ENCODE data around the gene ETV4.
A peak's percentile ranks its signal among the peaks of the same experiment; 100 is the strongest.

The ETV4 gene

DNA sequence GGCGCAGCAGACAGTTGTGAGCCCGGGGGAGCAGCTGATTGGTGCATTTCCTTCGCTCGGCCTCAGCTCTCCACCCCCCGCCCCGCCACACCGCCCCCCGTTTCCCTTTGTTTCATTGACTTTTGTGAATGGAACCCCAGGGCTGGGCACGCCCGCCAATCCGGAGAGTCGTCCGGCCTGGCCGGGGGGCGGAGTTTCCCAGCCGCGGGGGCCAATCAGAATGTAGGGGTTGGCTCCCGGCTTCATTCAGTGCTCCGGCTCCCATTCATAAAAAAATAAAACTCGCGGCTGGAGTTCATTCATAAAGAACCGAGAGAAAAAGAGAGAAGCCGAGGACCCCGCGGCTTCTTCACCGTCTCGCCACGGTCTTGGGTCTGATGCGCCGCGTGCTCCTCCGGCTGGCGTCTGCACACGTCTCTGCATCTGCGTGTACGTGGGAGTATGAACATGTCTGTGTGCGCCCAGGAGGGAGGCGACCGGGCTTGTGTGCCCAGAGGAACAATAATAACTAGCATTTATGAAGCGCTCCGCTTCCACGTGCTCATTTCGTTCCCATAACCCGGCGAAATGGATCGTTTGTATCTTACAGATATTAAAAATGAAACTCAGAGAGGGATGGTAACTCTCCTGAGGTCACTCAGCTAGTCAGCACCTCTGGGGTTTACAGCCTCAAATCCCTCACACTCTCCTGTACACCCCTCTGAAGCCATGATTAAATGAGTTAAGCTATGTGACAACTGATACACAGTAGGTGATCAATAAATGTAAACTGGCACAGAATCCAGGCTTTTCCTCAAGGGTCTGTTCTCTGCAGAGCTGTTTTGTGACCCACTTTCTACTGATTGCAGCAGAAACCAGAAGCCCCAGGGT is at the start of gene ETV4:
Gene ETV4 (minus strand): TSS at position 22 of the 870 bp plus-strand sequence. CDS start 723 bp downstream, outside the sequence.
- DNase-seq (ENCODE audit: low read depth in 2 of 2) = peak; percentile 80 to 85

DNA sequence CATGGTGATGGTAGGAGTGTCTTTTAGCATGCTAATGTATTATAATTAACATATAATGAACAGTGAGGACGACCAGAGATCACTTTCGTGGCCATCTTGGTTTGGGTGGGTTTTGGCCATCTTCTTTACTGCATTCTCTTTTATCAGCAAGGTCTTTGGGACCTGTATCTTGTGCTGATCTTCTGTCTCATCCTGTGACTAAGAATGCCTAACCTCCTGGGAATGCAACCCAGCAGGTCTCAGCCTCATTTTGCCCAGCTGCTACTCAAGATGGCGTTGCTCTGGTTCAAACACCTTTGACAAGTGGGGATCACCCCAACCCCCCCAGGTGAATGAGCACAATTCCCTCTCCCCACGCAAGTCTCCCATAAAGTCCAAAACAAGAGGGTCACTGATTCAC is 49.3 kb upstream of the ETV4 start:
- no peak for DNase-seq (ENCODE audit: low read depth in 2 of 2)

DNA sequence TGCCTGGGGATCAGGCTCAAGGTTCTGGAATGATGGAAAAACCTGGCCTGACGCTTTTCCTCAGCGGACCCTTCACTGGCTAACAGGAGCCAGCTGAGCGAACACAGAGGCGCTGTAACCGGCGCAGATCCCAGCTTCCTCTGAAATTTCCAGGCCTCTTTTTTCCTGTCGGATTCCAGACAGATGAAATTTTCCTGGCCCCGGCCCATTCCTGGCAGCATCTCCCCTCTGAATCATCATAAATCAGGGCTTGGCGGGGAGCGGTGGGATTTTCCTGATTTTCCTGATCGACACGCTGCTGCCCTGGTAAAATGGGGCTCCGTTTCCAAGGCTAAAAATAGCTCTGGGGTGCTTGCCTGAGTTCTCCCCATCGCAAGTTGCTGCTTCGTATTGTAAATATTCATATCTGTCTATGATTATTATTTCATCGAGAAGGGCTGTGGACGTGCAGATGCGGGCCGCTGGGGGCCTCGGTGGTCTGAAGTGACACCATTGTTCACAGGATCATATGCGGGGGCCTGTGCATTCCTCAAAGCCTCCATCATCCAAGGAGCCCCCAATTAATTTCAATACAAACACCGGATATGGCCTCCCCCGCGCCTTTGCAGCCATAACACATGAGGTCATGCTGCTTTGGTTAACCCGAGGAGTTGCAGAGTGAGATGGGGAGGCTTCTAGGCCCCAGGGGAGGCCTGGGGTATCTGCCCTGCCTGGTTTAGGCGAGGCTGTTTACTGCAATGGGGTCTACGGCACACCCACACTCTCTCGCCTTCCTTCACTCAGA is 45.8 kb upstream of the ETV4 start:
- no peak for DNase-seq (ENCODE audit: low read depth in 2 of 2)

DNA sequence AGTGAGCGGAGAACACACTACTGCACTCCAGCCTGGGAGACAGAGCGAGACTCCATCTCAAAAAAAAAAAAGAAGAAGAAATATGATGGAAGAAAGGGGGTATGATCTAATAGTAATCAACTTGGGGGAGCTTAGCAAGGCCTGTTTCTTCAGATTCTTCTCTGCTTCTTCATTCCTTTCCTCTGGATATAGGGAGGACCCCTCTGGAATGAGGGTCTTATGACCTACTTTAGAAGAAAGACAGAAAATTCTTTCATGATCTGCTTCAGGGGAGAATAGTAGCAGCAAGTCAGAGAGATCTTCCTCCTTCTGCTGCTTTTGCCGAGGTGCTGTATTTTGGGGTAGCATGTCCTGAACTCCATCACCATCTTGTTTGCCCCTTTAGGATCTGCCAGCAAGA is 44.9 kb upstream of the ETV4 start:
- DNase-seq (ENCODE audit: low read depth in 2 of 2) = no peak

DNA sequence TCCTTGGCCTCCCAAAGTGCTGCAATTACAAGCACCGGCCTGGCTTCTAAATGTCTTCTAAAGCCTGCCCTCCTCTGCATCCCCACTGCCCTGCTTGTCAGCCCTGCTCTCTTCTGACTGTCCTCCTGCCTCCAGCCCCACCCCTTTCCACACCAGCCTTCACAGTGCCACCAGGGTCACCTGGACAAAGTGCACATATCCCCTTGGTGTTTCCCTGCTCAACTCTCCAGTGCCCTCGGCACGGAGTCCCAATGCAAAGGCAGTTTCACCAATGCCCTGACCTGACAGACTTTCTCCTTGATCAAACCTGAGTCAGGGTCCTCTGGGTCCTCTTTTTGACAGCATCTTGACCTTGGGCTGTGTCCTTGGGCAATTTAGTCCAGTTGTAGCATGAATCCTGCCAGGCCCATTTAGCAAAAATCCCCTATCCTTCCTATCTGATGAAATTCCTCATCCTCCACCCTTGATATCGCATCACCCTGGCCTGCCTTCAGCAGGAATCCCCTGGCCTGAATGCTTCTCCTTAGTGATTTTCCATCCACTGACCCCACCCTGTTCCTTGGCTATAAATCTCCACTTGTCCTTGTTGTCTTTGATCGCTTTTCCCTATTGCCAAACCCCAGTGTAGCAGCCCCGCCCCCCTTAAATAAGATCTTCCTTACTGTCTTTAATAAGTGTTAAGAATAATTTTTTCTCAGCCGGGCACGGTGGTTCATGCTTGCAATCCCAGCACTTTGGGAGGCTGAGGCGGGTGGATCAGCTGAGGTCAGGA is 42.7 kb upstream of the ETV4 start:
- DNase-seq (ENCODE audit: low read depth in 2 of 2) = no peak

DNA sequence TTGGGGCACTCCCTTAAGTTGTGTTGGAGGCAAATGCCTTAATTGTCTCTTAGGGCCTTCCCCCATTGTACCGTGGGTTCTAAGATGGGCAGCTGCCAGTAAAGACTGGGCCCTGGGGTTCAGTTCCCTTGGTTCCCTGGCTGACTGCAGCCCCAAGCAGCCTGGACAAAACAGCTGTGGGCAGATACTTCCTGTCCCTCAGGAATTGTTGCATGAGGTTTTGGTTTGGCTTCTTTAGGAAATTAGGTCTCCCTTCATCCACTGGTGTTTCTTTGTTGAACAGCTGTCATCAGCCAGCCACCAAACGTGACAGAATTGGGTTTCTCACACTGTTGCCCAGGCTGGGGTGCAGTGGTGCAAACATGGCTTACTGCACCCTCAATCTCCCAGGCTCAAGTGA is 42.0 kb upstream of the ETV4 start:
- no peak for DNase-seq (ENCODE audit: low read depth in 2 of 2)

DNA sequence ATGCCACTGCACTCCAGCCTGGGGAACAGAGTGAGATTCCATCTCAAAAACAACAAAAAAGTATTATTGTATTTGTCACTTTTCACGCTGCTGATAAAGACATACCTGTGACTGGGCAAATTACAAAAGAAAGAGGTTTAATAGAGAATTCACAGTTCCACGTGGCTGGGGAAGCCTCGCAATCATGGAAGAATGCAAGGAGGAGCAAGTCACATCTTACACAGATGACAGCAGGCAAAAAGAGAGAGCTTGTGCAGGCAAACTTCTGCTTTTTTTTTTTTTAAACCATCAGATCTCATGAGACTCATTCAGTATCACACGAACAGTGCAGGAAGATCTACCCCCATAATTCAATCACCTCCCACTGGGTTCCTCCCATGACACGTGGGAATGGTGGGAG is 41.5 kb upstream of the ETV4 start:
- no peak for DNase-seq (ENCODE audit: low read depth in 2 of 2)

DNA sequence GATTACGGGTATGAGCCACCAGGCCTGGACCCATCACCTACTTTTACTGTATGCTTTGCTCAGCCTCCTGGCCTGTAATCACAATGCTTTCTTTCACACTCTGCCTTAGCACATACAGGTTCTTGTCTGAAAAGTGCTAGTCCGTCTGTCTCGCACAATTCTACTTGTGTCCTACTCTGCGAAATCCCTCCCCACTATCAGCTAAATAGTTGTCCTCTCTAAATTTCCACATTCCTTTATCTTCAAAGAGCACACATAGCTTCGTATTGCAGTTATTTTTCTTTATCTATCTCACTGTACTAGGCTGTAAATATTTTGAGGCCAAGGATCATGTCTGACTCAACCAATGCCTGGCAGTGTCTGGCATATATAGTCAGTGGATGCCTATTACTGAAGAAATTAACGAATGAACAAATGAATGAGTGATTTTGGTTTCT is 38.5 kb upstream of the ETV4 start:
- no peak for DNase-seq (ENCODE audit: low read depth in 2 of 2)

DNA sequence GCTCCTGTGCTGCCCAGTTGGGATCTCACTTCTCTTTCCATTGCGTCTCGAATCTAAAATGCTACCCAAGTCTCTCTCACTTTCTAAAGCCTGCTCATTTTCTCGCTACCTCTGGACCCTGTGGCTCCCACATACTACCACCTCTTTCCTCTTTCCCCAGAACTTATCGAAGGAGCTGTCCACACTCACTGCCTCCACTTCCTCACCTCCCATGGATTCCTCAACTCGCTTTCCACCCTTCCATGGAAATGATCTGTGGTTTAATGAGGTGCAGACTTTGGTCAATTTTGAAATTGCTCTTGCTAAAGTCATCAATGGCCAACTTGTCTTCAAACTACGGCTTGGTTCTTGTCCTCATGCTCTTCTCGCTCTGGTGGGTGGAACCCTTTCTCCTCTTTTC is 37.2 kb upstream of the ETV4 start:
- DNase-seq (ENCODE audit: low read depth in 2 of 2) = no peak

DNA sequence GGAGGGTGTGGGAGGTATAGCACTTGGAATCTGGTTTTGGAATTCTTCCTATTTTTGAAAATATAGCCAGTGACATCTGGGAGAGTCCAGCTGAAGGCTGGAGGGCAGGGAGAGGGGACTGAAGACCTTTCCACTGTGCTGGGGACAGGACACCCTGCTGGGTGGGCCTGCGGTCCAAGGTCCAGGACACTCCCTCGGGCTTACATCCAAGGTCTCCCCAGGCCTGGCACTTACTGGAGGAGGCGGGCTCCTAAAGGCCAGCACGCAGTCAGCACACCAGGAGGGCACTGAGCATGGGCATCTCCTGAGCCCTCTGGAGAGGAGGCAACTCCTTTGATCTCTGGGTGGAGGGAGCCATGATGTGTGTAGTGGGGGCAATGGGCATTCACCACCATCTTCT is 35.5 kb upstream of the ETV4 start:
- DNase-seq (ENCODE audit: low read depth in 2 of 2) = no peak

DNA sequence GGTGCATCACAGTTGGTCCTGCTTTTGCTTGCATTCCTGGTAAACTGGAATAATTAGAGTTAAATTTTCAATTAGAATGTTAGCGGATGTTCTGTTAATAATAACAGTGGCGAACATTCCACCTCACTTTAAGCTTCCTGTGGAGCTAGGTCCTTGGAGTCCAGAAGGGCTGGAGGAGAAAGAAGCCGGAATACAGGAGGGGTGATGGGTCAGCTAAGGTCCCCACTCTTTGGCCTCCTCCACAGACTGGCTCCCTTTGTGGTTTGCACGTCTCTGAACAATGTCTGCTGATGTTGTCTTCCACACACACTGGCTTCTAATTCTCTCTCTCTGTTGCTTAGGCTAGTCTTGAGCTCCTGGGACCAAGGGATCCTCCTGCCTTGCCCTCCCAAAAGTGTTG is 35.0 kb upstream of the ETV4 start:
- no peak for DNase-seq (ENCODE audit: low read depth in 2 of 2)

DNA sequence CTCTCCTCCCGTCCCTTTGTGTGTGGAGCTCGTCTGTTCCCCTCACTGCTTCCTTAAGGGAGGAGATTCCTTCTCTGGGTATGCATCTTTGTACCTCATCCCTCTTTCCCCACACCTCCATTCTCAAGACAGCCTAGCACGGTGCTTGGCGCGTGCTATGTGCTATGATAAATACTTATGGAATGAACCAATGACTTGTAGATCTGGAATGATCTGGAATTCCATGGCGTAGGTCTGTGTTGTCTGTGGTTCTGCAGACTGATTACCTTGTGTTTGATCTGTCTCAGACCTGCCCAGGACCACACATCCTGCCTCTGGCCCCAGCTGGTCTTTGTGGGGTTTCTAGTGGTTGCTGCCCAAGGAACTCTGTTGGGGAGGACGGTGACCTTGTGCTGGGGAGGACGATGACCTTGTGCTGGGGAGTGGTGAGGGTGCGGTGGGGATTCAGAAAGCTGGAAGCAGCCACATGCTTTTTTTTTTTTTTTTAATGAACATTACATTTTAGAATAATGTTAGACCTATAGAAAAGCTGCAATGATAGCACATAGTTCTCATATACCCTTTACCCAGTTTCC is 33.5 kb upstream of the ETV4 start:
- no peak for DNase-seq (ENCODE audit: low read depth in 2 of 2)

DNA sequence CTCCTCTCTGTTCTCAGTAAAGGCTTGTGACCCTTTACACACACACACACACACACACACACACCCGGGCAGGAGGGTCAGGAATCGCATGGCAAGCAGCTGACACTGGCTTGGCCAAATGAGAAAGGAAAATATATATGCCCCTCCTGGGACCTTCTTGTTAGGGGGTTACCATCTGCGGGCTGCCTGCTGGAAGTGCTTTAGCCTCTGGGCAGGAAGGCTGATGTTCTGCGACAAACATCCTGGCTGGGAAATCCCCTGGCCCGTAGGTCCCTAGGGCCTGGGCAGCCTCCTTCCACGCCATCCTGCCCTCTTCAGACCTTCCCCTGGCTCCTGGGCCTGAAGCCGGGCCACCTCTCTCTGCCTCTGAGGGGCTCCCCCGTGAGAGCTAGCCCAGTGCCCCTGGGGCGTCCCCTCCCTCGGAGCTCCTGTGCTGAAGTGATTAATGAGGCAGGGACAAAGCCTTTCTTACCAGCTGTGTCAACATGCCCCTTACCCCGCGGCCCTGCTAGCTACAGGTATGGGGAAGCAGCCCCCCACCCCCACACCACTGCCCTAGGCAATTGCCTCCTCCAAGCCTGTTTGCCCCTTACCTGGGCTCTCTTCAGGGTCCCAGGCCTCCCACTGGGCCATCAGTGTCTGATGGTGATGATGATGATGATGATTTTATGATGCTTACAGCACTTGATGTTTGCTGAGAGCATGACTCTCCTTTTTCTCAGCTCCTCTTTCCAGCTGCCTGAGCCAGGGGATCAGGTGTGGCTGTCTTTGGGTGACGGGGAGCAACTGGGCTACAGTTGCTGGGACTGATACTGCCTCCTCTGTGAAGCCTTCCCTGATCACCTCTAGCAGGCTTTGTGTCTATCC is 32.8 kb upstream of the ETV4 start:
- DNase-seq (ENCODE audit: low read depth in 2 of 2) = peak in 1 of 2 donors; percentile 4

DNA sequence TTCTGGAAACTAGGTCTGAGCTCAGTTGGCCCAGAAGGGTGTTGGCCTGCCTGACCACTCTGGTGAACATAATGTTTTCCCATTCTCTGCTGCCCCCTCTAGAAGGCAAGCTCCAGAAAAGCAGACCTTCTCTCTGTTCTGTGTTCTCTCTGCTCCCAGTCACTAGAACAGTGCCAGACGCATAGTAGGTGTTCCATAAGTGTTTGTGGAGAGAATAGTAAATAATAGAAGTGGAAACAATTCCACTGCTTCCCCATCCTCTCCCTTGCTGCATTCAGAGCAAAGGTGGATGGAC is 32.2 kb upstream of the ETV4 start:
- no peak for DNase-seq (ENCODE audit: low read depth in 2 of 2)

DNA sequence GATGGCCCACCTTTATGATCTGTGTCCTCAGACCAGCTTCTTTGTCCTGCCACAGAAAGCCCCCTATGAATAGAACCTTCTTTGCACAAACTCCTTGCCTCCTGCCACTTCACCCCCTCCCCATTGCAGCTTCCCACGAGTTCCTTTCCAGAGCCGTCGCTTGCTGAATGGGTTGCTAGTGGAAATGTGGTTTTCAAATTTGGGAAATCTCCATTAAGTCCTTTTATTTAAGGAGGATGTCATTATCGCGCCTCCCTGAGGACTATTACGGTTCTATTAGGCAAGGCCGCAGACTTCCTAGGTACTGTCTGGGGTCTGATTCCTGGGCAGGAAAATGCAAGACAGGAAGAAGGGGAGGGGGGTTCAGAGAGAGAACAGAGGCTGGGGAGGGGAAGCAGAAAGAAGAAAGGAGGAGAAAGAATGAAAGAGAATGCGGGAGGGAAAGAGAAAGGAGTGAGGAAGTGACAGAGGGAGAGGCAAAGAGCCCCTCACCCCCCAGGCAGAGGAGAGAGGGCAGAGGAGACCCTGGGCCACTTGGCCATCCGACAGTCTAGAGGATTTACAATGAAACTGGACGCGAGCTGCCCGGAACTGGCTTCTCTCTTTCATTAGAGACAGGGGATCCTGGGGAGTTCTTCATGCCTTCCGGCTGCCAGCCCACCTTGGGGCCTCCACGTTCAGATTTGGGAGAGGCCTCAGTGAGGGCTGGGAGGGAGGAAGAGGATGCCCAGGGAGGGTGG is 31.7 kb upstream of the ETV4 start:
- DNase-seq (ENCODE audit: low read depth in 2 of 2) = no peak

DNA sequence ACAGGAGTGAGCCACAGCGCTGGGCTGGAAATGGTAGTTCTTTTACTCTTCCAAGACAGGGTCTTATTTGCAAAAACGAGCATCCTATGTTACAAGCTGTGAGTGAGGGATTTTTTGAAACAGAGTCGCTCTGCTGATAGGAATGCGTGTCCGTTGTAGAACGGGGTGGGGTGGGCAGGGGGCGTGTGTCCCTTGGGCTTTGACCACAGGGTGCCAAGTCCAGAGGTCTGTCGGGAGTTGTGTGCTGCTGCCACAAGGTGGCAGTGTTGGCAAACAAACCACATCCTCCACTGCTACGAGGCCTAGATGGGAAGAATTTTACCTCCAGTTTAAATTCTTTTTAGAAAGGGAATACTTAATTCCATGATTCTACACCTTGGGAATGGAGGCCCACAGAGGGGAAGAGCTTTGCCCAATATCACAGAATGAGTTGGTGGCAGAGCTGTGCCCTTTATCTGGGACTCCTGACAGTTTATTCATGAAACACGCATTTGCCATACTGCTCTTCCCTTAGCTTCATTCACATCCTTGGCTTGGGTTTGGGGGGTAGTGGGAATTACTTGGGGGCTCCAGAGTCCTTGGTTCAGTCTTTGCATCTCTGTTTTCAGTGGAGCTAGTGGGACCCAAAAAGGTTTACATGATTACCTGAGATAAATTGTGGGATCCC is 30.6 kb upstream of the ETV4 start:
- peak; percentile 6 to 33 for DNase-seq (ENCODE audit: low read depth in 2 of 2)

DNA sequence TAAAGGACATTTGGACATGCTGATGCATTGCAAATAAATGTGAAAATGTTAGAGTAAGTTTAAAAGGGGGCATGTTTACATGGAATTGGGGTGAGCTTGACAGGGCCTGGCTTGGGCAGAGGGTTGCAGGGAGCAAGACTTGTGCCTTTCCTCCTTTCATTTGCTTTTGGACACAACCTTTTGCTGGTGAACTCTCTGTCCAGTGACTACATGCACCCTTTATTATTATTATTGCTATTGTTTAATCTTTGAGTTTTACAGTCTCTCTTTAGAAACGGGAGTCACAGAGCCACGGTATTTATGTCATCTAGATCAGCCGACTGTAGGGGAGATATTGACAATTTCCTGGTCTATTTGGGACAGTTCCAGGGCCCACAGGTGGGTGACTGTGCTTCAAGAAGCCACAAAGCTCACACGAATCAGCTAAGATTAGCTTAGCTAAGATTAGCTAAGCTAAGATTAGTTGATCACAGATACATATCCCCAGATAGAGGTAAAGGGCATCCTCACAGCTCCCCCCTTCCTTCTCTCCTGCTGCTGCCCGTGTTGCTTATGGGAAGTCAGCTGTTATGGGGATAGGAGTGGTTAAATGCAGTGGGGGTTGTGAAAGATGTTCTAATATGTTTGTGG is 28.9 kb upstream of the ETV4 start:
- no peak for DNase-seq (ENCODE audit: low read depth in 2 of 2)

DNA sequence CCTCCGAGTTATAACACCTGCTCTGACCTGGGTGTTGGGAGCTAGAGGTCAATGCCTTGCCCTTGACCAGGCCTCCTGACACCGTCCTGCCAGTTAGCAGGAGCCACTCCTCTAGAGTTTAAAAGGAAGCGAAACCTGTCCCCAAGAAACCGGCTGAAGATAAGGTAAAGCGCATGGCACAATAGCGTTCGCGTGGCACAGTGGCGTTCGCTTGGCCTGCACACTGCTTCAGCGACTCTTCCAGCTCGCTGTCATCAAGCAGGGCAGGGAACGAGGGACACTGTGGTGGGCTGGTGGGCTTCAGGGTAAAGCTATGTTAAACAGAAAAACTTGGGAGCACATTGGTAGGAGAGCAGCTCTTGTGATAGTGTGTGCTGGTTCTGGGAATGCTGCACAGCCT is 28.2 kb upstream of the ETV4 start:
- DNase-seq (ENCODE audit: low read depth in 2 of 2) = no peak

DNA sequence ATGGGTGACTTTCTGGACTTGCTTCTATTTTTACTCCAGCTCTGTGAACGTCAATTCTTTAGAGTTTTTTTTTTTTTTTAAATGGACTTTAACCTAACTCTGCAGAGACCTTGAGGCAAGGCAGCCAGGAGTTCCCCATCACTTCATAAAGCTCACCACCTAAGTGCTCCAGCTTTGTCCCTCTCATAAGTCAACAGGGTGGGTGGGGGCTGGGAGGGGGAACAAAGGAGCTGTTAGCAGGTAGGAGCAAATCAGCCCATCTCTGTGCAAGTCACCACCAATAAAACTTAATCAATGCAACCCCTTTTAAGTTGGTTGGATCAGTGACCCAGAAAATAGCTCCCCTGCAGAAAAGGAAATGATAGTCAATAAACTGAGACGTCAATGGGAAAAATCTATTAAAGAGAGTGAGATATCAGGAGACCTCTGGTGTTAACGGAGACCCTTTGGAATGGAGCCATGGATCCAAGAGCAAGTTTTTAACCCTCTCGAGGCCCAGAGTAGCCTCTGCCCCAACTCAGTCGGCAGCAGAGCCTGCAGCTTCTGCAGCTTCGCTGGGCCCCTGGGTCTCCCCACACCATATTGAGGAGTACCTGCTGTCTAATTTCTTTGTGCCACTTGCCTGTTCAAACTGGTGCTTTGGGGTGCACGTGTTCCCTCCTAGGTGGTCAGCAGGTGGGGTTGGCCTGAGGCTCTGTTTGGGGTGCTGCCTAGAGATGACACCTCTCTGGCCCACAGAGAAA is 27.6 kb upstream of the ETV4 start:
- no peak for DNase-seq (ENCODE audit: low read depth in 2 of 2)

All from stimulated activated CD8-positive, alpha-beta memory T cell treated with anti-CD3 and anti-CD28 coated beads, Interleukin-7, amount 100 ng/mL, for 4 hours (primary cell).